HUES48 (cell line): ENCODE measurements around the gene AP3D1.
"Not testable (repeated sequence)": the region's sequence is repeated elsewhere in the genome, so short reads cannot be mapped to it uniquely, and the experiment has no call there.

Experiments used
- H3K27ac ChIP-seq: one replicate; pipeline ENCODE4 v1.7.0; 2013; ENCODE audit warnings: low read depth, low read length, inconsistent platforms
- H3K27me3 ChIP-seq: 2 replicates; pipeline ENCODE4 v1.6.1; 2013; ENCODE audit warnings: mild to moderate bottlenecking, low read length; ENCODE audit not compliant: control insufficient read depth, insufficient read depth
- H3K36me3 ChIP-seq: 2 replicates; pipeline ENCODE4 v1.6.1; 2013; ENCODE audit warnings: low read length; ENCODE audit not compliant: control insufficient read depth, insufficient read depth
- H3K4me1 ChIP-seq: 2 replicates; pipeline ENCODE4 v1.6.1; 2013; ENCODE audit warnings: mild to moderate bottlenecking, low read length; ENCODE audit not compliant: control insufficient read depth, insufficient read depth
- H3K4me3 ChIP-seq: 2 replicates; pipeline ENCODE4 v1.5.1; 2013; ENCODE audit warnings: mild to moderate bottlenecking, low read depth, low read length
- H3K9ac ChIP-seq: 2 replicates; pipeline ENCODE4 v1.6.1; 2013; ENCODE audit warnings: mild to moderate bottlenecking, low read depth, low read length, moderate library complexity
- H3K9me3 ChIP-seq: 2 replicates; pipeline ENCODE4 v1.6.1; 2013; ENCODE audit warnings: low read length; ENCODE audit not compliant: control insufficient read depth, insufficient read depth

Gene AP3D1

DNA sequence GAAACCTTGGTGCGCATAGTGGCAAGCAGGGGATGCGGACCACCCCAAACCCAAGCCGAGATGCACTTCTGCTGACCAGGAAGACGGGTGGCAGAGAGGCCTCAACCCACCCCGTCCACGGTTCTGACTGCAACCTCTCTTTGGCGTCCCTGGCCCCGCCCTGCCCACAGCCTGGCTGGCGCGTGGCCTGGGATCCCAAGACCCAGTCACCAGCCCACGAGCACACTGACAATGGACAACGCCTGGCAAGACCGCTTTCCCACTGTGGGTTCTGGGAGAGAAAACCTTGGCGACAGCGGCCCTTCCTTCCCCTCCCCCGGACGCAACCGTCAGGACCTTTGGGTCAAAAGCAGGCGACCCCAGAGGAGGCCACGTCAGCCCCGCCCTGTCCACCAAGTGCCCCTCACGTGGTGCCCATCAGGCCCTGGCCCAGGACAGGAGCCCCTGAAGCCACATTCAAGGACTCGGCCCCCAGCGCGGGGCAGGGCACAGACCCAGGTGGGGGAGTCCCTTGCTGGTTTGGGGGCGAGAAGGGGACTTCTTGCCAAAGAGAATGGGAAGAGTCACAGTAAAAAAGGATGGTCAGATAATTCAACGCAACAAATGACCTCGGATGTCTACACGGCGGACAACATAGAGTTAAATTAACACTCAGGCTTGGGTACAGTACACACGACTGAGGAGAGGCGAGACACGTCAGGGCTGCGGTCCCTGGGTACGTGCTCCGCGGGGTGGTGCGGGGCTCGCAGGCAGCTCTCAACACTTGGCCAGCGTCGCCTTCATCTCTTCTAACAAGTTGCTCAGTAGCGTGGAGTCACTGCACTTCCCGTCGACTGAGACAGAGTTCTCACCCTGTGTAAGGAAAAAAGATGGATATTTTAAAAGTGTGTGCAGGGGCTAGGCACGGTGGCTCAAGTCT lies 49.7 kb downstream of the AP3D1 start:
- H3K27me3 ChIP-seq: no peaks in the 10 kb centered on the region
- no peak overlapping the region for H3K9ac ChIP-seq
- no peaks in the 10 kb centered on the region for H3K4me1 ChIP-seq
- H3K4me3 ChIP-seq: no peak overlapping the region
- no peaks in the 10 kb centered on the region; the same call in 1 of the 2 replicates for H3K9me3 ChIP-seq
- no peak overlapping the region for H3K27ac ChIP-seq
- peaks cover 61% of the 10 kb centered on the region for H3K36me3 ChIP-seq

DNA sequence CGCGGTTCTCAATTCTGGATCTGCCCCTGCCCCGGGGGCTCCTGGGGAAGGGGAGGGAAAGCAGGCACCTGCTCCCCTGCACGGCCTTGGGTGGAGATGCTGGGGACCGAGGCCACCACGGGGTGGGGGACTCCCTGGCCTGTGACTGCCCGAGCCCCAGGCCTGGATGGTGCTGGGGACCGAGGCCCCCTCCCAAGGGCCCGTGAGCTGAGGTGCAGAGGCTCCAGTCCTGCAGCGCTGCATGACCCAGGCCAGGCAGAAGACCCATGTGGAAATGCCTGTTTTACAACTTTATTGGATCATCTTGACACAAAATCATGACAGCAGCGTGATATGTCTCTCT lies 50.7 kb downstream of the AP3D1 start:
- H3K36me3 ChIP-seq: peaks cover 51% of the 10 kb centered on the region
- H3K27me3 ChIP-seq: no peaks in the 10 kb centered on the region
- no peaks in the 10 kb centered on the region for H3K4me1 ChIP-seq

DNA sequence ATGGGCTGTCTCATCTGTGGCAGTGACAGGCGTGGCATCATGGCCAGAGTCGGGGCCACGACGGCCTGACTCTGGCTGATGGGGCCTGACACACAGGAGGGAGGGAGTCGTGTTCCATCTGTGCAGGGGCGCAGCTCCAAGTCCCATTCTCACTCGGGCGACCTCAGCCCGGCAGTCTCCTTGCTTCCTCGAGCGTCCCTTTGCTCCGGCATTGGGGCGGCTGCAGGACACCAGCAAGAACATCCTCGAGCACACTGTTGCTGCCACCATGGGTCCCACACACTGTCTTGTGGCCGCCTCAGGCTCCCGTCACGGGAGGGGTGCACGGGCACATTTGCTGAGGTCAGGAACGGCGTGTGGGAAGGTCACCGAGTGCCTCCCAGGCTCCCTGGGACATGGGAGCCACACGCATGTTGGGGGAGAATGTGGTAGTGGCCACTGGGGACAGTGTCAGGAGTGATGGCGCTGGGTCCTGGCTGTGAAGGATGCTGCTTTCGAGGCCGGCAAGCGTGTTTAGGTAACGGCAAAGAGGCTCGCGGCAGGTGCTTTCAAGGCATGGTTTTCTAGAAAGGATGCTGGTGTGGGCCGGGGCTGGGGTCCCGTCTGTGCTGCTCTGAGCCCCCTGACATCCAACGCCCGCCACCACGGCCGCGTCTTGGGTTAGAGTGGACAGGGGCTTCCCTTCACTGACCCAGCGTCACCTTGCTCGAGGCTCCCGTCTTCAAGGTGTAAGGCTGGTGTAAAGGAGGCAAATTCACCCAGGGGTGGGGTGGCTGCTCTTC lies 51.2 kb downstream of the AP3D1 start:
- Histone ChIP-seq H3K27me3 (no peaks in the 10 kb centered on the region), H3K9me3 (no peaks in the 10 kb centered on the region), H3K27ac (no peak overlapping the region), H3K4me3 (no peak overlapping the region), H3K4me1 (no peaks in the 10 kb centered on the region), H3K9ac (no peak overlapping the region), H3K36me3 (peaks cover 46% of the 10 kb centered on the region)

More for the DNA sequence above, 50.7 kb downstream of the AP3D1 start:
- Histone ChIP-seq H3K9me3 (no peaks in the 10 kb centered on the region), H3K27ac (no peak overlapping the region), H3K9ac (no peak overlapping the region), H3K4me3 (no peak overlapping the region)

DNA sequence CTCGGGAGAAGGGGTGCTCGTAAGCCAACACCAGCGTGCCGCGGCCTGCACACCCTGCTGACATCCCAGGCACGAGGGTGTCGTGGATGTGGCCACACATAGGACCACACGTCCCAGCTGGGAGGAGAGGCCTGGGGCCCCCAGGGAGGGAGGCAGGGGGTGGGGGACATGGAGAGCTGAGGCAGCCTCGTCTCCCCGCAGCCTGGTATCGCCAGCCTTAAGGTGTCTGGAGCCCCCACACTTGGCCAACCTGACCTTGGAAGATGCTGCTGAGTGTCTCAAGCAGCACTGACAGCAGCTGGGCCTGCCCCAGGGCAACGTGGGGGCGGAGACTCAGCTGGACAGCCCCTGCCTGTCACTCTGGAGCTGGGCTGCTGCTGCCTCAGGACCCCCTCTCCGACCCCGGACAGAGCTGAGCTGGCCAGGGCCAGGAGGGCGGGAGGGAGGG lies 52.3 kb downstream of the AP3D1 start:
- H3K27ac ChIP-seq: no peak overlapping the region
- no peaks in the 10 kb centered on the region for H3K27me3 ChIP-seq
- H3K36me3 ChIP-seq: peaks cover 42% of the 10 kb centered on the region
- no peaks in the 10 kb centered on the region for H3K9me3 ChIP-seq
- H3K4me1 ChIP-seq: no peaks in the 10 kb centered on the region
- H3K4me3 ChIP-seq: no peak overlapping the region
- no peak overlapping the region; the same call in 1 of the 2 replicates for H3K9ac ChIP-seq

- H3K36me3 ChIP-seq: peaks cover 31% of the 10 kb centered on the region
- H3K27me3 ChIP-seq: no peaks in the 10 kb centered on the region
- H3K4me3 ChIP-seq: no peak overlapping the region
- no peak overlapping the region for H3K27ac ChIP-seq
- no peaks in the 10 kb centered on the region for H3K9me3 ChIP-seq
- no peak overlapping the region for H3K9ac ChIP-seq
- H3K4me1 ChIP-seq: no peaks in the 10 kb centered on the region
Observed at GRCh38 chr19:2097886-2098327, 53.5 kb downstream of the AP3D1 start.

GRCh38 chr19:2097203-2097885 lies 54.0 kb downstream of the AP3D1 start:
- Histone ChIP-seq H3K9ac (no peak overlapping the region; the same call in 1 of the 2 replicates), H3K4me3 (peak overlapping the region; percentile 68), H3K27me3 (no peaks in the 10 kb centered on the region), H3K27ac (peak overlapping the region; percentile 54), H3K9me3 (no peaks in the 10 kb centered on the region), H3K4me1 (no peaks in the 10 kb centered on the region), H3K36me3 (peaks cover 28% of the 10 kb centered on the region)

GRCh38 chr19:2096480-2097202 lies 54.7 kb downstream of the AP3D1 start, which contains the start of gene IZUMO4:
Gene IZUMO4 (plus strand): TSS chr19:2096915. CDS start chr19:2096946, 31 bp downstream.
- peaks cover 22% of the 10 kb centered on the region for H3K36me3 ChIP-seq
- H3K4me1 ChIP-seq: no peaks in the 10 kb centered on the region
- peak within 1 kb of the TSS; percentile 86 for H3K27ac ChIP-seq
- H3K9me3 ChIP-seq: no peaks in the 10 kb centered on the region
- no peaks in the 10 kb centered on the region for H3K27me3 ChIP-seq
- no peak within 1 kb of the TSS; the same call in 1 of the 2 replicates for H3K9ac ChIP-seq
- peak within 1 kb of the TSS; percentile 74 for H3K4me3 ChIP-seq

DNA sequence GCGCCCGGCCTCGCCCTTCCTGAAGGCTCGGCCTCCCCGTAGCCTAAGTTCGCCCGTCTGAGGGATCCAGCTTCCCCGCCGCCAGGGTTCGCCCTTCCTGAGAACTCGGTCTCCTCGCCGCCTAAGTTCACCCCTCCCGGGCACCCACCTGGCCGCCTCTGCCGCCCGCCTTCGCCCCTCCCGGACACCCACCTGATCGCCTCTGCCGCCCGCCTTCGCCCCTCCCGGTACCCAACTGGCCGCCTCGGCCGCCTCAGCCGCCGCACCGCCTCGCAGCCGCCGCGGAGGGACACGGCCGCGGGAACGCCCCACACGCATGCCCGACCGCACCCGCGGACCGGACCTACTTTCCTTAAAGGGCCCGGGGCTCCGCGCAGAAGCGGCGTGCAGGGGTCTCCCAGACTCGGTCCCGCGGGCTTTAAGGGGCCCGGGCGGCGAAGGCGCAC lies 55.3 kb downstream of the AP3D1 start, which contains the start of gene MOB3A:
Gene MOB3A (minus strand): TSS at position 293 of the 446 bp plus-strand sequence. CDS start 17,766 bp downstream, outside the sequence.
- Histone ChIP-seq H3K4me3 (peak within 1 kb of the TSS; percentile 74), H3K36me3 (peaks cover 16% of the 10 kb centered on the region), H3K27me3 (no peaks in the 10 kb centered on the region), H3K9ac (no peak within 1 kb of the TSS; the same call in 1 of the 2 replicates), H3K27ac (peak within 1 kb of the TSS; percentile 86), H3K9me3 (no peaks in the 10 kb centered on the region), H3K4me1 (no peaks in the 10 kb centered on the region)

GRCh38 chr19:2091926-2092525 lies 59.3 kb downstream of the AP3D1 start:
- H3K4me1 ChIP-seq, H3K4me3 ChIP-seq, H3K27me3 ChIP-seq, H3K9ac ChIP-seq, H3K36me3 ChIP-seq, H3K27ac ChIP-seq, H3K9me3 ChIP-seq: not testable (repeated sequence)

- H3K9ac ChIP-seq: no peak overlapping the region
- no peaks in the 10 kb centered on the region for H3K36me3 ChIP-seq
- peaks cover 9% of the 10 kb centered on the region; the same call in 1 of the 2 replicates for H3K4me1 ChIP-seq
- H3K9me3 ChIP-seq: no peaks in the 10 kb centered on the region
- H3K4me3 ChIP-seq: no peak overlapping the region
- no peaks in the 10 kb centered on the region for H3K27me3 ChIP-seq
- peak overlapping the region; percentile 17 for H3K27ac ChIP-seq
Observed at GRCh38 chr19:2089727-2090053, 61.7 kb downstream of the AP3D1 start.
